Measurements from ENCODE around the gene HSD17B8.

- TF ChIP-seq, protein P1, sequence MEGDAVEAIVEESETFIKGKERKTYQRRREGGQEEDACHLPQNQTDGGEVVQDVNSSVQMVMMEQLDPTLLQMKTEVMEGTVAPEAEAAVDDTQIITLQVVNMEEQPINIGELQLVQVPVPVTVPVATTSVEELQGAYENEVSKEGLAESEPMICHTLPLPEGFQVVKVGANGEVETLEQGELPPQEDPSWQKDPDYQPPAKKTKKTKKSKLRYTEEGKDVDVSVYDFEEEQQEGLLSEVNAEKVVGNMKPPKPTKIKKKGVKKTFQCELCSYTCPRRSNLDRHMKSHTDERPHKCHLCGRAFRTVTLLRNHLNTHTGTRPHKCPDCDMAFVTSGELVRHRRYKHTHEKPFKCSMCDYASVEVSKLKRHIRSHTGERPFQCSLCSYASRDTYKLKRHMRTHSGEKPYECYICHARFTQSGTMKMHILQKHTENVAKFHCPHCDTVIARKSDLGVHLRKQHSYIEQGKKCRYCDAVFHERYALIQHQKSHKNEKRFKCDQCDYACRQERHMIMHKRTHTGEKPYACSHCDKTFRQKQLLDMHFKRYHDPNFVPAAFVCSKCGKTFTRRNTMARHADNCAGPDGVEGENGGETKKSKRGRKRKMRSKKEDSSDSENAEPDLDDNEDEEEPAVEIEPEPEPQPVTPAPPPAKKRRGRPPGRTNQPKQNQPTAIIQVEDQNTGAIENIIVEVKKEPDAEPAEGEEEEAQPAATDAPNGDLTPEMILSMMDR (IDR thresholded peaks at IDR 0.05), result no peak
- no peak for TF ChIP-seq EZH2 (IDR thresholded peaks at IDR 0.05; ENCODE audit: borderline replicate concordance, insufficient read depth, low read depth, low read length, poor library complexity, severe bottlenecking)
Measured at GRCh38 chr6:33169291-33170175, 34.9 kb upstream of the HSD17B8 start.

All from B cell (primary cell).